ENCODE data around the gene COQ8A. TPM values are rescaled to one million over a fixed set of nuclear protein-coding genes. Genes with fewer than 3 reads are reported as not detected.

The COQ8A gene
- total and polyA plus RNA-seq, 10 of the 15 experiments (the other 5 are each of a cell fraction or from before 2014, with no cell fraction given): 0.72 to 24.8 (median 12.1) TPM

- TF ChIP-seq BCLAF1 (IDR thresholded peaks at IDR 0.05) (no peak), SMC3 (IDR thresholded peaks at IDR 0.05; ENCODE audit: borderline replicate concordance, low read length) (no peak), RAD21 (IDR thresholded peaks at IDR 0.05; ENCODE audit: insufficient read depth, low read depth, low read length) (no peak), CEBPZ (IDR thresholded peaks at IDR 0.05; ENCODE audit: low read depth, low read length) (no peak), NFYB (IDR thresholded peaks at IDR 0.05; ENCODE audit: insufficient read depth, low read depth, low read length) (no peak)
Measured at GRCh38 chr1:226915672-226915995, 24.5 kb upstream of the COQ8A start (continued).

- Histone ChIP-seq H4K20me1 (ENCODE audit: control insufficient read depth, insufficient read depth) (no peaks in the 10 kb centered on the region), H3K27me3 (replicated peaks in 1 of 2; ENCODE audit: control insufficient read depth in 2 of 2, insufficient read depth in 2 of 2, low read length in 1 of 2) (no peaks in the 10 kb centered on the region), H3K9me3 (replicated peaks; ENCODE audit: control insufficient read depth, insufficient read depth, low read length) (no peaks in the 10 kb centered on the region), H3K79me2 (ENCODE audit: control insufficient read depth, insufficient read depth, low read length) (no peaks in the 10 kb centered on the region), H3K4me3 (no peak overlapping the region), H3K36me3 (ENCODE audit: control insufficient read depth in 2 of 2, insufficient read depth in 2 of 2, low read length in 1 of 2) (no peaks in the 10 kb centered on the region), H3K27ac (ENCODE audit: control insufficient read depth, insufficient read depth) (no peak overlapping the region), H3K9ac (ENCODE audit: control insufficient read depth, insufficient read depth, low read length) (no peak overlapping the region), H2AFZ (ENCODE audit: control insufficient read depth, low read depth, low read length) (no peak overlapping the region), H3K4me1 (ENCODE audit: control insufficient read depth, insufficient read depth, low read length) (peaks cover 10% of the 10 kb centered on the region), H3K4me2 (ENCODE audit: control insufficient read depth, insufficient read depth) (no peak overlapping the region)
- DNase-seq (ENCODE audit: low read depth, low spot score) (no peak), FAIRE-seq (no peak), ATAC-seq (no peak)
- in situ Hi-C loops (cut with MboI) (loop anchor here (10.0 kb wide), 1 partner anchor 518 kb away; no protein-coding TSS in a partner anchor), intact Hi-C loops (cut with micrococcal nuclease; ENCODE audit: unreplicated experiment) (loop anchor here (5.0 kb wide), 1 partner anchor 116 kb away; no protein-coding TSS in a partner anchor)
- BruUV-seq (replicated peaks): no TSS peak
- CTCF ChIA-PET: no interaction called here
- POLR2A ChIA-PET: no interaction called here
- RAD21 ChIA-PET (ENCODE audit: unreplicated experiment): no interaction called here
- 45% methylated on average over 2 of the region's 2 CpGs for WGBS (ENCODE audit: insufficient coverage, insufficient replicate concordance, low lambda C conversion rate, missing lambda C conversion rate)
- SMC1A ChIA-PET (ENCODE audit: uncharacterized antibody, unreplicated experiment): no interaction called here
- no peak for TF ChIP-seq HSF1 (IDR thresholded peaks at IDR 0.05; ENCODE audit: low read depth, low read length)
- TF ChIP-seq CREM (IDR thresholded peaks at IDR 0.05; ENCODE audit: low read depth): no peak
- no peak for TF ChIP-seq FOXK2 (IDR thresholded peaks at IDR 0.05)
- TF ChIP-seq TAF1 (IDR thresholded peaks at IDR 0.05; ENCODE audit: borderline replicate concordance, low read depth, low read length): no peak
- TF ChIP-seq YBX1 (IDR thresholded peaks at IDR 0.05): no peak
- TF ChIP-seq ZNF207 (IDR thresholded peaks at IDR 0.05; ENCODE audit: borderline replicate concordance): no peak
- no peak for TF ChIP-seq BMI1 (IDR thresholded peaks at IDR 0.05; ENCODE audit: borderline replicate concordance)
- no peak for TF ChIP-seq EP300 (IDR thresholded peaks at IDR 0.05; ENCODE audit: borderline replicate concordance in 1 of 2, control insufficient read depth in 1 of 2, low read depth in 2 of 2, low read length in 2 of 2)
- TF ChIP-seq RELB (IDR thresholded peaks at IDR 0.05; ENCODE audit: low read depth): no peak
- no peak for TF ChIP-seq BCL11A (IDR thresholded peaks at IDR 0.05; ENCODE audit: low read depth, low read length)
Measured at GRCh38 chr1:226916497-226916896, 23.6 kb upstream of the COQ8A start.

Measured in GM12878 (cell line).